NCI-H2196 (cell line): Measurements from ENCODE around the gene RIN3.

Experiments
- DNase-seq: peaks from one replicate; lab custom pipeline; 2025; ENCODE audit not compliant: unreplicated experiment; lab: John Stamatoyannopoulos, UW

Gene RIN3

GRCh38 chr14:92706386-92706785 is 192.8 kb downstream of the RIN3 start:
- DNase-seq, result no peak

- no peak for DNase-seq
Measured at GRCh38 chr14:92709340-92710000, 195.9 kb downstream of the RIN3 start.

DNA sequence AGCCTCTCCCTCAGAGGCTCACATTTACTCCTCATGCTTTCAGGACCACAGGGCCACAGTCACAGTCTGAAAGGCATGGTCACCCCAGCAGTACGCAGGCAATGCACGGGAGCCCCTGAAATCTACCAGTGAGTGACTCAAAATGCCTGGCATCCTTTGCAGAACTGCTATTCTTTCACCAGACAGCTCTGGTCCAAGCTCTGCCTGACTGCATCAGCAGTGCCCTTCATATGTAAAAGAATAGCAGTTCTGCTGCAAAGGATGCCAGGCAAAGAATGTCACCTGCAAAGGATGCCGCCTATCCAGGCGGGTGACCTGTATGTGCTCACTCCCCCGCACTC is 196.4 kb downstream of the RIN3 start:
- DNase-seq, result no peak

DNA sequence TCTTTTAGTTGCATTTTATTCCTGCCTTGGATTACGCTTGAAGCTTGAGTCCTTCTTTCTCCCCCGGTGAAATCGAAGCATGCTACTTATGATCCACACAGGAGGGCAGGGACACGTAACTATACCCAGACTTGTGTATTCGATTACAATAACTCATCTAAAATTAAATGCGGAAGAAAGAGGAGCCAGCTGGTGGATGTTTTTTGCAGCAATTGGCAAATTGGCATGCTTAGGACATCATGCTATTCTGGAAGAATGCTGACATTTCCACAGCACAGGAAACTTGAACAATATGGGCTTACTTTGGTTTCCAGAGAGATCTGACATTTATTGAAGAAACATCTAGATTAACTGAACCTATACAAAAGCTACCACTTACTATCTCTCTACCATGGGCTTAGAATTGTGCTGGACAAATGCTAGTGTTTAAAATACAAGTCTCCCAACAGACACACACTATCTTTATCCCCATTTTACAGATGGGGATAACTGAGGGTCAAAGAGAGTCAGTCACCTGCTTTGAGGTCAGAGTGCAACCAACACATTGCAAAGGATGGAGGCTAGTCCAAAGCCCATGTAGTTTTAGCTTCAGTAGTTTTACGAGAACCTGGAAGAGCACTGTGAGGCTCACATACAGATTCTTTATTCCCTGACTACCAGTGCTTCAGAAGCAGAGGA is 198.5 kb downstream of the RIN3 start:
- no peak for DNase-seq

- no peak for DNase-seq
Measured at GRCh38 chr14:92712654-92713051, 199.1 kb downstream of the RIN3 start.

DNA sequence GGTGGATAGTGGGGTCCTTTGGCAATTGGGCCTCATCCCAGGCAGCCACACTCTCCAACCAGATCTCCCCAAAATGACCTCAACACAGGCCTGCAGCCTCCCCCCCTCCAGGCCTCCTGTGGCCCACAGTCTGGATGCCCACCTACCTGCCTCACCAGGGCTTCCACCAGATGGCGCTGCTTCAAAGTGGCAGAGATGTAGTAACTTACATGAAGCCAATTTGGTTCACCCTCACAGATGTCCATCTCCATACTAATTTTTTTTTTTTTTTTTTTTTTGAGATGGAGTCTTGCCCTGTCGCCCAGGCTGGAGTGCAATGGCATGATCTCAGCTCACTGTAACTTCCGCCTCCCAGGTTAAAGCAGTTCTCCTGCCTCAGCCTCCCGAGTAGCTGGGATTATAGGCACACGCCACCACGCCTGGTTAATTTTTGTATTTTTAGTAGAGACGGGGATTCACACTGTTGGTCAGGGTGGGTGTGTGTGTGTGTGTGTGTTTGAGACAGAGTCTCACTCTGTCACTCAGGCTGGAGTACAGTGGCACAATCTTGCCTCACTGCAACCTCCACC is 201.2 kb downstream of the RIN3 start:
- peak; percentile 55 for DNase-seq

GRCh38 chr14:92716131-92716530 is 202.6 kb downstream of the RIN3 start:
- no peak for DNase-seq

GRCh38 chr14:92717571-92718042 is 204.0 kb downstream of the RIN3 start:
- no peak for DNase-seq

- DNase-seq, result no peak
Measured at GRCh38 chr14:92718664-92719063, 205.1 kb downstream of the RIN3 start.

- no peak for DNase-seq
Measured at GRCh38 chr14:92719421-92719820, 205.8 kb downstream of the RIN3 start.

DNA sequence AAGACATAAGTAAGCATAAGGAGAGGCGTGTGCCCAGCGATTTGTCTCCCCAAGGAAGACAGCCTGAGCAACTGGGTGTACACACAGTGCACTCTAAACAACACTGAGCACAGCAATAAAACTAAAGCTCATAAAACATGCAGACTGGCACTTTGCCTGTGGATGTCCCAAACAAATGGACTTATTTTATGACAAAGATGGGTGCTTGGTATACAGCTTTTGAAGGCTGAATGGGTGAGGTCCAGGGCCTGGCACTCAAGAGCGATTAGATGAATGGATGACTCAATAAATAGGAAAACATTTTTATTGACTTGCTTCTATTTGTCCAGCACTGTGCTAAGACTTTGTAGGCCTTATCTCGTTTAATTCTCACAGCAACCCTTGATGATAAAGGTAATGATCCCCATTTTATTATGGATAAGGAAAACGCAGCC is 206.3 kb downstream of the RIN3 start:
- peak; percentile 1 for DNase-seq

GRCh38 chr14:92724516-92725340 is 211.1 kb downstream of the RIN3 start:
- DNase-seq, result no peak

DNA sequence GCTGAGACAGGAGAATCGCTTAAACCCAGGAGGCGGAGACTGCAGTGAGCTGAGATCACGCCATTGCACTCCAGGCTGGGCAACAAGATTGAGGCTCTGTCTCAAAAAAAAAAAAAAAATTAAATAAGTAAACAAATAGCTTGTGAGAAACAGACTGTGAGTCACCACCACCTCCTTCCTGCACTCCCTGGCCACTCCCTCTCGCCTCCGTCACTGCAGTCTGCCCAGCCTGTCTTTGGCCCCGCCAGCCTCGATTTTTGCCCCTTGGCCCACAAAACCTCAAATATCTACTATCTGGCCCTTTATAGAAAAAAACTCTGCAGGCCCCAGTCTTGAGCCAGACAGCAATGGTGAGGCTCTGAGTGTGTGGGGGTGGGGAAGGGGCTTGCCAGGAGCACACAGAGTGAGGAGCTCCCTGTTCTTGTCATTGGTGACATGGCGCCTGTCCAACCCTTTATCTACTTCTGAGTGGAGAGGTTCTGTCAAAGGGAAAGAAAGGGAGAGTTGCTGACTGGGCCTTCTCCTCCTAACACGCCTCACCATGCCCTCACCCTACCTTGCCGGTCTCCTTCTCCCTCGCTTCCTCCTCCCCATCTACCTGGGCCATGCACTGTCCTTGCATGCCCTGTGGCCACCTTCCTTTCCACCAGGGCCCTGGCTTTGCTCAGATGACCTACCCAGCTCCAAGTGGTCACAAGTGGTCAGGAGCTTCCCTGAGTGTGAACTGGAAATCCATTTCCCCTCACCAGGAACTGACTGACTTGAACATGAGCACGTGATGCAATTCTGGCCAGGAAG is 212.8 kb downstream of the RIN3 start:
- DNase-seq, result peak; percentile 33

DNA sequence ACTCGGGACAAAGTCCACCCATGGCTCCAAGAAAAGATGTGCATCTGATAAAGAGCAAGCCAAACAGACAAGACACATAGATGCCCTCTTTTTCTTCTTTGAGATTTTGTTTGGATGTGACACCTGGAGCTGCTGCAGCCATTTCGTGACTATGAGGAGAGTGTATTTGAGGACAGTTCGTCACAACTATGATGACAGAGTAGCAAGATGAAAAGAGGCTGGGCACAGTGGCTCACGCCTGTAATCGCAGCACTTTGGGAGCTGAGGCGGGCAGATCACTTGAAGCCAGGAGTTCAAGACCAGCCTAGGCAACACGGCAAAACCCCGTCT is 213.3 kb downstream of the RIN3 start:
- DNase-seq, result no peak

- DNase-seq, result peak; percentile 57
Measured at GRCh38 chr14:92728759-92729364, 215.3 kb downstream of the RIN3 start.

GRCh38 chr14:92729634-92730358 is 216.2 kb downstream of the RIN3 start:
- DNase-seq, result no peak

DNA sequence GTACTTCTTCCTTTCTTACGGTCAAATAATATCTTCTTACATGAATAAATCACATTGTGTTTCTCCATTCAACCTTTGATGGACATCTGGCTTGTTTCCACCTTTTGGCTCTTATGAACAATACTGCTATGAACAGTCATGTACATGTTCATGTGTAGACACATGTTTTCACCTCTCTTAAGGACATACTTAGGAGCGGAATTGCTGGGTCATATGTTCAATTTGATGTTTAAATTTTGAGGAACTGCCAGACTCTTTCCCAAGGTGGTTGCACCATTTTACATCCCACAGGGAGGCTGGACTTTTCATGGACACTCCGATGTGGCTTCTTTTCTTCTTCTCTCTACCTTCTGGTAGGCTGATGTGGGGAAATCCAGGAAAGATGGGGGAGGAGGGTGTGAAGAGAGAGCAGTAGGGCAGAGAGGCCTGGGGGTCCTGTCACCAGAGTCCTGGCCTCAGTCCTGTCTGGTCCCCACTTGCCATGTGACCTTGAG is 218.1 kb downstream of the RIN3 start:
- no peak for DNase-seq

DNA sequence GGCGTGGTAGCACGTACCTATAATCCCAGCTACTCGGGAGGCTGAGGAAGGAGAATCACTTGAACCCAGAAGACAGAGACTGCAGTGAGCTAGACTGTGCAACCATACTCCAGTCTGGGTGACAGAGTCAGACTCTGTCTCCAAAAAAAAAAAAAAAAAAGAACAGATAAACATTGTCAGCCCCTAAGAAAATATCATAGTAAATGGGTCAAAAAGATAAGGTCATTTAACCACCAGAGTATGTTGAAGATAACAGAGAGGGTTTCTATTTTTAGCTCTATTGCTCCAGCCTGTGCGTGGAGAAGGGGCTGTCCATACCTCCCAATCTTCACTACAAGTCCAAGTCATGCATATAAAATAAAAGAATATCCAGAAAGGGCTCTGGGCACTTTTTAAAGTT is 219.4 kb downstream of the RIN3 start:
- no peak for DNase-seq

GRCh38 chr14:92734618-92735017 is 221.0 kb downstream of the RIN3 start:
- DNase-seq, result no peak

GRCh38 chr14:92735344-92735743 is 221.8 kb downstream of the RIN3 start:
- no peak for DNase-seq
